HepG2 (cell line): ENCODE data around the gene RFC1. TPM values are rescaled to one million over a fixed set of nuclear protein-coding genes. Genes with fewer than 3 reads are reported as not detected.

ENCODE experiments used
- CTCF ChIP-seq: sonication (generic); formaldehyde crosslinking; IDR thresholded peaks from 2 replicates; pipeline ENCODE4 v1.5.0; 2020; ENCODE audit warnings: mild to moderate bottlenecking, missing genetic modification reagents, moderate library complexity
- DPF2 ChIP-seq: sonication (generic); formaldehyde crosslinking; IDR thresholded peaks from 2 replicates; pipeline ENCODE4 v1.4.0; 2020; ENCODE audit warnings: mild to moderate bottlenecking, low read depth, missing genetic modification reagents, borderline replicate concordance
- FOXJ3 ChIP-seq: sonication (generic); formaldehyde crosslinking; IDR thresholded peaks from 2 replicates; pipeline ENCODE4 v1.4.0; 2020; ENCODE audit warnings: missing genetic modification reagents, mild to moderate bottlenecking, borderline replicate concordance
- MAX ChIP-seq: IDR thresholded peaks from 2 replicates; pipeline ENCODE4 v1.6.1; 2012; ENCODE audit warnings: inconsistent platforms
- MZF1 ChIP-seq: sonication (generic); formaldehyde crosslinking; IDR thresholded peaks from 2 replicates; pipeline ENCODE4 v1.8.1; 2023; ENCODE audit warnings: mild to moderate bottlenecking, missing genetic modification reagents, borderline replicate concordance
- NR0B2 ChIP-seq: sonication (generic); formaldehyde crosslinking; IDR thresholded peaks from 2 replicates; pipeline ENCODE4 v1.4.0; 2020; ENCODE audit warnings: mild to moderate bottlenecking, missing genetic modification reagents
- PREB ChIP-seq: sonication (generic); formaldehyde crosslinking; IDR thresholded peaks from 2 replicates; pipeline ENCODE4 v1.4.0; 2020; ENCODE audit warnings: missing genetic modification reagents
- REXO4 ChIP-seq: sonication (generic); formaldehyde crosslinking; IDR thresholded peaks from 2 replicates; pipeline ENCODE4 v1.8.0; 2022; ENCODE audit warnings: missing genetic modification reagents, mild to moderate bottlenecking, borderline replicate concordance
- SIX4 ChIP-seq: sonication (generic); formaldehyde crosslinking; IDR thresholded peaks from 2 replicates; pipeline ENCODE4 v1.4.0; 2020; ENCODE audit warnings: missing genetic modification reagents
- SNAPC4 ChIP-seq: sonication (generic); formaldehyde crosslinking; IDR thresholded peaks from 2 replicates; pipeline ENCODE4 v1.4.0; 2020; ENCODE audit warnings: mild to moderate bottlenecking, missing genetic modification reagents
- TAF15 ChIP-seq: fragments of 200-400 bp; formaldehyde crosslinking; IDR thresholded peaks from one replicate; pipeline ENCODE4 v1.6.1; 2018; ENCODE audit warnings: mild to moderate bottlenecking, low read depth, low read length; ENCODE audit not compliant: poor library complexity, severe bottlenecking
- TCF7 ChIP-seq: sonication (generic); IDR thresholded peaks from 2 replicates; pipeline ENCODE4 v1.6.1; 2016; ENCODE audit warnings: antibody characterized with exemption, low read depth
- TGIF2 ChIP-seq: IDR thresholded peaks from 2 replicates; pipeline ENCODE4 v1.6.1; 2016; ENCODE audit warnings: control low read depth, missing compliant biosample characterization
- ZHX1 ChIP-seq: sonication (generic); formaldehyde crosslinking; IDR thresholded peaks from 2 replicates; pipeline ENCODE4 v1.8.1; 2022; ENCODE audit warnings: low read depth, mild to moderate bottlenecking, missing genetic modification reagents
- ZNF12 ChIP-seq: sonication (generic); formaldehyde crosslinking; IDR thresholded peaks from 2 replicates; pipeline ENCODE4 v1.5.0; 2020; ENCODE audit warnings: missing genetic modification reagents
- ZNF773 ChIP-seq: sonication (generic); formaldehyde crosslinking; IDR thresholded peaks from 2 replicates; pipeline ENCODE4 v1.4.0; 2020; ENCODE audit warnings: missing genetic modification reagents, borderline replicate concordance
- ZNF883 ChIP-seq: sonication (generic); formaldehyde crosslinking; IDR thresholded peaks from 2 replicates; pipeline ENCODE4 v1.5.1; 2020; ENCODE audit warnings: mild to moderate bottlenecking, missing genetic modification reagents; ENCODE audit errors: not compliant biosample characterization
- polyA plus RNA-seq, 8 experiments: library from polyadenylated mRNA; depleted of rRNA in 3 of 8; stranded (reverse) in 7 of 8; unstranded in 1 of 8; fragments of >200 nt; fragmentation: Illumina TruSeq in 4 of 8; extraction: Trizol in 4 of 8; gene quantifications; 2 replicates each; pipeline versions ENCODE4 v1.2.1 to v1.2.3, GENCODE V29; 2011 to 2016; ENCODE audit warnings: low read depth in 4 of 8, missing spikeins in 1 of 8, mixed read lengths in 1 of 8; ENCODE audit not compliant: insufficient read depth in 1 of 8
- total RNA-seq, 5 experiments: library from RNA; depleted of rRNA; stranded (reverse); fragments of >200 nt; fragmentation: Illumina TruSeq; extraction: Trizol; gene quantifications; 2 replicates each; pipeline ENCODE4 v1.2.3, GENCODE V29; 2016; ENCODE audit warnings: low read depth in 1 of 5

RFC1 gene
- total and polyA plus RNA-seq, 2 of the 13 experiments (the other 11 are each of a cell fraction or from before 2014, with no cell fraction given) = 15.9 to 78.8 TPM

GRCh38 chr4:39415678-39416283 is 49.6 kb upstream of the RFC1 start (continued):
- no peak for TF ChIP-seq CTCF (CRISPR knock-in tag)
- TF ChIP-seq SNAPC4 (CRISPR knock-in tag) = no peak
- TF ChIP-seq DPF2 = no peak
- no peak for TF ChIP-seq ZNF883 (CRISPR knock-in tag)
- TF ChIP-seq FOXJ3 (CRISPR knock-in tag) = no peak
- TF ChIP-seq NR0B2 (CRISPR knock-in tag) = no peak
- TF ChIP-seq ZHX1 (CRISPR knock-in tag) = no peak
- TF ChIP-seq TAF15 = no peak
- no peak for TF ChIP-seq ZNF12 (CRISPR knock-in tag)
- peak; percentile 26; the same call in 1 of the 2 replicates for TF ChIP-seq TCF7
- TF ChIP-seq TGIF2 (CRISPR knock-in tag) = no peak
- TF ChIP-seq SIX4 (CRISPR knock-in tag) = no peak
- TF ChIP-seq PREB (CRISPR knock-in tag) = no peak
- TF ChIP-seq REXO4 (CRISPR knock-in tag) = no peak
- TF ChIP-seq ZNF773 (CRISPR knock-in tag) = no peak
- peak; percentile 27; the same call in 1 of the 2 replicates for TF ChIP-seq MAX
- TF ChIP-seq MZF1 (CRISPR knock-in tag) = no peak
